NCI-H345 (cell line): ENCODE data around the gene FSHB.
A peak's percentile ranks its signal among the peaks of the same experiment; 100 is the strongest.
"Not testable (repeated sequence)": the region's sequence is repeated elsewhere in the genome, so short reads cannot be mapped to it uniquely, and the experiment has no call there.

Source experiments
- DNase-seq: peaks from one replicate; lab custom pipeline; 2025; lab: John Stamatoyannopoulos, UW

The FSHB gene

GRCh38 chr11:30230714-30231113 lies at the start of gene FSHB:
TSS of gene FSHB (plus strand) at chr11:30231014. CDS start at chr11:30231903, 889 bp downstream.
- no peak for DNase-seq

- no peak for DNase-seq
Measured at GRCh38 chr11:30186748-30187147, 44.1 kb upstream of the FSHB start.

DNA sequence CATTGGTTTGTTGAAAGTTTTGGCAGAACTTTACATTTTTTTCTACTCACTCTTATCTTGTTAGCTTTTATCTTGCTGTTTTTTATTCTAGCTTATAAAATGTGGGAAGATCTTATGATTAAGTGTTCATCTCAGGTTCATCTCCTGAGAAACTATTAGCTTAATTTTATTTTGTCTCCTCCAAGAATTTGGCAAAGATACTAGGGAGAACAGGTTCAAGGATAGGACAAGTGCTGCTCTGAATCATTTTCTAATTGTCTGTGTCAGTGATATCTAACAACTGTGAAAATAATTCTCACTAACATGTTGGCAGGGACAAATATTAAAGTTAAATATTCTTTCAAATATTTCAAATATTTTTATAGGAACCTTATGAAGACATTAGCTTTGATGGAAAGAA lies 38.2 kb upstream of the FSHB start:
- DNase-seq: no peak

GRCh38 chr11:30196400-30197206 lies 34.2 kb upstream of the FSHB start:
- DNase-seq: peak; percentile 14

DNA sequence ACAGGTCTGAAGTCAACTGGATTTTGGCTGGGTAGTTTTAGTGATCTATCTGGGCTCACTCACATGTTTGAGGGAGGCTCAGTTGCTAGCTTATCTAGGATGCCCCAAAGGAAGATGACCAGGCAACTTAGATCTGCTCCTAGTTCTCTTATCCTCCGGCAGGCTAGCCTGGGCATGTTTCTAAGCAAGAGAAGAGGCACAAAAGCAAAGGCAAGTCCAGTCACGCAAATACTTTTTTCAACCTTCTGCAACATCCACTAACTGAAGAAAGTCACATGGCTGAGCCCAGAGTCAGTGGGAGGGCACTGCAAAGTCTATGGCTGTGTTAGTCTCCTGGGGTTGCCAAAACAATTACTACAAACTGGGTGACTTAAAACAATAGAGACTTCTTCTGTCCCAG lies 32.9 kb upstream of the FSHB start:
- DNase-seq: no peak

GRCh38 chr11:30202989-30203388 lies 27.8 kb upstream of the FSHB start:
- DNase-seq: not testable (repeated sequence)

- DNase-seq: no peak
Measured at GRCh38 chr11:30203850-30204249, 27.0 kb upstream of the FSHB start.

DNA sequence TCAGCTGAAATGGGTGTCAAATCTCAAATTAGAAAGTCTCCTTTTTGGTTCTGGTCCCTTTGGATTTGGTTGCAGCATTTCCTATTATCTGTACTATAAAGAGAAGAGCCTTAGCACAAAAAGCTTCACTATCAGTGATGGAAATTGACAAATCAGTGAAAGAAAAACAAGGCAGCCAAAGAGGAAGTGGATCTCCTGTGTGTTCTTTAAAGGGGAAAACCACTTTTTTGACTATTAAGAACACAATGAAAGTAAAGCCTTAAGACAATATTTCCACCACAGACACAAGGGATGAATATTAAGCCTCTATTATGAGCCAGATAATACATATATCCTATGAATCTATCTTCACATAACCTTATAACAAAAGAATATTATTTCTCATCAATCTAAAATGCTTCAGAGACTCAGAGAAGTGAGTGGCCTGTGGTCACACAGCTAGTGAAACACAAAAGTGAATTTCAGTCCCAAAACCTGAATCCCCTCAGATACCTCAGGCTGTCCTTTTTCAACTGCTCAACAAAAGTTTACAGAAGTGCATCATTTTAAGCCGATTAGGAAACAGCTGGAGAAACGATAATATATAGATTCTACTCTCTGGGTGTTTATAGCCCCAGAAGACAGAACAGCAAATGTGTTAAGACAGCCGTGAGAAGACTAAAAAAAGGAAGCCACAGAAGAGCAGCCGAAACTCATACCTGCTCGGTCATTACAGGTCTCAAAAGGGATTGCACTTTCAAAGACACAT lies 24.4 kb upstream of the FSHB start:
- no peak for DNase-seq

DNA sequence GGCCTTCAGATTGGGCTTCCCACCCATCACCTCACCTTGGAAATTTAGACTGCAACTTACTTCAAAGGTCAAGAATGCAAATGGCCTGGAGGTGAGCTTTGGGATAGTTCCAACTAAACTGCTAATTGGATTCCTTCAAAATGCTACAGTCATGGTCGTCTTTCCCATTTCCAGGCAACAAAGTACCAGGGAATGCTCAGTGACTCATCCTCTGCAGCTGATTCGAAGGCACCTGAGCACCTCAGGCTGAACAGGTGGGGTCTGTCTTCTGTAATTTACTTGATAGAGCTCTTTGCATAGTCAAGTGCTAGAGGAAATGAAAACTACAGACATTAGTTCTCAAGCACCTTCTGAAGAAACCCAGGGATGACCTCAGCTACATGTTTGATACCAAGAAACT lies 20.5 kb upstream of the FSHB start:
- no peak for DNase-seq

- no peak for DNase-seq
Measured at GRCh38 chr11:30216534-30216933, 14.3 kb upstream of the FSHB start.

- DNase-seq: no peak
Measured at GRCh38 chr11:30218278-30218677, 12.5 kb upstream of the FSHB start.

GRCh38 chr11:30225642-30226041 lies 5.2 kb upstream of the FSHB start:
- DNase-seq: no peak

GRCh38 chr11:30228323-30228884 lies 2.4 kb upstream of the FSHB start:
- DNase-seq: no peak

DNA sequence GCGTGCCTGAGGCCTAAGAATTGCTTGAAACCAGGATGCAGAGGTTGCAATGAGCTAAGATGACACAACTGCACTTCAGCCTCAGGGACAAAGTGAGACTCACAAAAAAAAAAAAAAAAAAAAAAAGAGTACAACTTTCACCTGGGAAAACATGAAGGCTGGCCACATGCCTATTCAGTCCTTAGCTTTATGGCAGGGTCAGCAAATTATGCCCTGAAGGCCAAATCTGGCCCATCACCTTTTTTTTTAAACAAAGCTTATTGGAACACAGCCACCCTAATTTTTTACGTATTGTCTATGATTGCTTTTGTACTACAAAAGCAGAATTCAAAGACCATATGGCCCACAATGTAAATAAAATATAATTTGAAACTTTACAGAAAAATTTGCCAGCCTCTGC lies 8.2 kb downstream of the FSHB start:
- DNase-seq: no peak

DNA sequence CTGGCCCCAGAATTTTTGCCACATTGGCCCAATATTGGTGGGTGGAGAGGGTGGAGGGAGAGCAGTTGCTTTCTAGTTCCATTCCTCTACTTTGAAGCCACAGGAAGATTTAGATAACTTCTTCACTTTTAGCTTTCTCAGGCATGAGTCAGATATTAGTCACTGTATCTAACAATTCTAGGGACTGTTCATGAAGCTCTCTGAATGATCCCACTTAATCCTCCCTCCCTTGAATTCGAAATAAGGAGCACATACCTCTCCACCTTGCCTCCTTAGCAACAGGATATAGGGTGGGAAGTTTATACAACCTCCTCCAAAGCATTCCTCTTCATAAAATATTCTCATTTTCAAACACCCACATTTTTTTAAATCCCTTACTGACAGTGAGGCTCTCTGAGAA lies 13.5 kb downstream of the FSHB start:
- no peak for DNase-seq

- DNase-seq: no peak
Measured at GRCh38 chr11:30245621-30246020, 14.8 kb downstream of the FSHB start.

DNA sequence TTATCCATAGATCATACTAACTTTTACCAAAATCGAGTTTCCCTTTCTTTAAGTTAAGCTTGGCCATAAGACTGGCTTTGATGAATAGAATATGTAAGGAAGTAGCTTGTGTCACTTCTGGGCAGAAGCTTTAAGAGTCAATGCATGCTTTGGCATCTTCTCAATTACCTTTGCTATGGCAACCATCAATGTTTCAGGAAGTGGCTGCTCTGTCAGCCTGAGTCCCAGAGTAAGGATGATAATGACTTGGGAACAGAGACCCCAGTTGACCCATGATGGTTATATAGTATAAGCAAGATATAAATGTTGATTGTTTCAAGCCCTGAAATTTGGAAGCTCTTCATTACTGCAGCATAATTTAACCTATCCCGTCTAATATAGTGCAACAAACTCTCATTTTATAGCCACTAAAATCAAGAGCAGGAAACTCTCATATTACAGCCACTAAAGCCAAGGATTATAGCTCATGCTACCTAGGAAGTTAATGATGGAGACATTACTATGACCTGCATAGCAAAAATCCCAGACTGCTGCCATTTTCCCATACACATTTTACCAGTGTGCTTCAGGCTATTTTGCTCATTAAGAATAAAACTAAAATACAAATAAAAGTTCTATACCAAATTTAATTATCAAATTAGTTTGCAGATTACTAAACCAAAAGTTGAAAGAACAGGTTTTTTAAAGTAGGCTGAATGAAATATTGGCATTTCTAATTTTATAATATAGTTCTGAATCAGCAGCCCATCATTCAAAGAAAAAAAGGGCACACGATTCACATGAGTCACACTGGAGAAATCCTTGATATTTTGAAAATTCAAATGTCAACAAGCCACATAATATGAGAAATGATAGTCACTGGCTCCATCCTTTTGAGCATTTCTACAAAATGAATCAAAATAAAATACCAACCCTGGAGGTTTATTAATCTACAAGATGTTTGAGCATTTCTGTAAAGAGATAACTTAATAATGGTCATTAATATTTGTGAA lies 23.8 kb downstream of the FSHB start:
- DNase-seq: no peak

DNA sequence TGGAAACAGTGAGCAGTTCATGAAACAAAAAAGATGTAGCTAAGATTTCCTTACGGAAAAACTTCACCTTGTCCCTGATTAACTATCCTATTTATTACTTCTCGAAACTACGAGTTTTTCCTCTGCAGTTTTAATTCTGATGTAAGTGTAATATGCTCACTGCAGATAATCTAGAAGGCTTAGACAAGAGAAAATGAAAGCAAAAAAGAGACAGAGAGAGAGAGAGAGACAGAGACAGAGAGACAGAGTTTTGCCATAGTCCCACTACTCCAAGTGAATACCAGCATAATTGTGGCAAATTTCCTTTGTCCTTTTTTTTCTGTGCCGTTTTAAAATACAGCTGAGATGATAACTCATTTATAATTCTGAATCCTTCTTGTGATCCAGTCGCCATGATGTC lies 24.8 kb downstream of the FSHB start:
- no peak for DNase-seq

DNA sequence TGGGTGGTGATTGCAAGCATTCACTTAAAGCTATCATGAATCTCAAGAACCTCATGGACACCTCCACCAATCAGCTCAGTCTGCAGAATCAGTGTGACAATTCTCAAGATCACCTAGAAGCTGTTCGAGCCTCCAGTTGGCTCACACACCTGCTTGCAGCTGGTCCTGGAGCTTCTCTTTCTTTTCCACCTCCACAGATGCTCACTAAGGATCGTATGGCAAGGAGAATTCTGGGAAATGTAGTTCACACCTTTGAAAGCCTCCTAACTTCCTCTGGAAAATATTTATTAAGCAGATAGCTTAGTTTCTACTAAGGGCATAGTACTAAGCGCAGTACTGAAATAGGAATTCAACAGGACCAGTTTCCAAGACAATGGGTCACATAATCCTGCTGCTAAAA lies 26.2 kb downstream of the FSHB start:
- no peak for DNase-seq

GRCh38 chr11:30258679-30259078 lies 27.9 kb downstream of the FSHB start:
- no peak for DNase-seq

- no peak for DNase-seq
Measured at GRCh38 chr11:30260813-30261212, 30.0 kb downstream of the FSHB start.

GRCh38 chr11:30261821-30262220 lies 31.0 kb downstream of the FSHB start:
- DNase-seq: no peak
